GM23338 (cell line): Measurements from ENCODE around the gene RBM38. TPM values are rescaled to one million over a fixed set of nuclear protein-coding genes. Genes with fewer than 3 reads are reported as not detected.

Source experiments
- ATAC-seq: fragments of 200-7000 bp; cut with Tn5 transposase; 3 replicates; pipeline ENCODE4 v1.9.1; 2020
- DNase-seq: peaks from one replicate; pipeline ENCODE4 v3.0.0-alpha.2; 2015; ENCODE audit warnings: low spot score
- H2AFZ ChIP-seq: fragments of 200-600 bp; sonication (generic); 2 replicates; pipeline ENCODE4 v1.8.0; 2016; ENCODE audit warnings: antibody characterized with exemption, mild to moderate bottlenecking, moderate library complexity
- H3F3A ChIP-seq: fragments of 200-600 bp; sonication (generic); replicated peaks from 2 replicates; pipeline ENCODE4 v1.8.0; 2017; ENCODE audit warnings: antibody characterized with exemption, mixed run types, low read depth
- H3K27ac ChIP-seq: fragments of 200-600 bp; sonication (generic); 2 replicates; pipeline ENCODE4 v1.6.1; 2016; ENCODE audit warnings: low read depth
- H3K27me3 ChIP-seq: fragments of 200-600 bp; sonication (generic); 2 replicates; pipeline ENCODE4 v1.8.0; 2016; ENCODE audit warnings: mild to moderate bottlenecking, mixed run types, moderate library complexity; ENCODE audit not compliant: insufficient read depth
- H3K36me3 ChIP-seq: fragments of 200-600 bp; sonication (generic); 2 replicates; pipeline ENCODE4 v1.8.0; 2016; ENCODE audit warnings: mild to moderate bottlenecking; ENCODE audit not compliant: insufficient read depth
- H3K4me1 ChIP-seq: fragments of 200-600 bp; sonication (generic); 2 replicates; pipeline ENCODE4 v1.8.0; 2016; ENCODE audit warnings: mild to moderate bottlenecking, moderate library complexity; ENCODE audit not compliant: insufficient read depth
- H3K4me2 ChIP-seq: fragments of 200-600 bp; sonication (generic); 2 replicates; pipeline ENCODE4 v1.7.1; 2017; ENCODE audit warnings: mixed run types
- H3K4me3 ChIP-seq: fragments of 200-600 bp; sonication (generic); 2 replicates; pipeline ENCODE4 v1.6.1; 2016; ENCODE audit warnings: mixed run types
- H3K79me2 ChIP-seq: fragments of 200-600 bp; sonication (generic); replicated peaks from 2 replicates; pipeline ENCODE4 v1.8.0; 2017; ENCODE audit warnings: mild to moderate bottlenecking; ENCODE audit not compliant: insufficient read depth
- H3K9me2 ChIP-seq: fragments of 200-600 bp; sonication (generic); 2 replicates; pipeline ENCODE4 v1.8.0; 2017; ENCODE audit not compliant: insufficient read depth
- H4K20me1 ChIP-seq: fragments of 200-600 bp; sonication (generic); replicated peaks from 2 replicates; pipeline ENCODE4 v1.8.0; 2017; ENCODE audit warnings: mild to moderate bottlenecking; ENCODE audit not compliant: insufficient read depth
- H3K27ac Mint-ChIP-seq: 2 replicates; pipeline ENCODE4 v1.8.0; 2020; ENCODE audit warnings: inconsistent platforms, mild to moderate bottlenecking, moderate library complexity, mixed read lengths
- H3K27me3 Mint-ChIP-seq: 3 replicates; pipeline ENCODE4 v1.8.0; 2022; ENCODE audit warnings: low read depth, mild to moderate bottlenecking, moderate library complexity, mixed read lengths, inconsistent platforms; ENCODE audit not compliant: insufficient read depth, poor library complexity
- H3K36me3 Mint-ChIP-seq: 3 replicates; pipeline ENCODE4 v1.8.0; 2021; ENCODE audit warnings: low read depth, mild to moderate bottlenecking, inconsistent platforms, moderate library complexity, mixed read lengths
- H3K4me1 Mint-ChIP-seq: 3 replicates; pipeline ENCODE4 v1.8.0; 2020; ENCODE audit warnings: mild to moderate bottlenecking, inconsistent platforms, mixed read lengths
- H3K4me3 Mint-ChIP-seq: 3 replicates; pipeline ENCODE4 v1.8.0; 2021; ENCODE audit warnings: moderate library complexity, mild to moderate bottlenecking, inconsistent platforms, mixed read lengths
- H3K9me3 Mint-ChIP-seq: 3 replicates; pipeline ENCODE4 v1.8.0; 2020; ENCODE audit warnings: moderate library complexity, mild to moderate bottlenecking, inconsistent platforms, mixed read lengths
- ETS1 ChIP-seq: IDR thresholded peaks from 2 replicates; pipeline ENCODE4 v1.6.1; 2016; ENCODE audit warnings: antibody characterized with exemption
- EZH2 ChIP-seq: fragments of 200-600 bp; sonication (generic); IDR thresholded peaks from one replicate; pipeline ENCODE4 v1.8.0; 2017; ENCODE audit warnings: antibody characterized with exemption, mild to moderate bottlenecking, low read depth; ENCODE audit not compliant: unreplicated experiment
- EZH2phosphoT487 ChIP-seq: fragments of 200-600 bp; sonication (generic); IDR thresholded peaks from one replicate; pipeline ENCODE4 v1.8.1; 2018; ENCODE audit warnings: antibody characterized with exemption; ENCODE audit not compliant: unreplicated experiment
- JUNB ChIP-seq: IDR thresholded peaks from one replicate; pipeline ENCODE4 v1.6.1; 2016; ENCODE audit warnings: antibody characterized with exemption; ENCODE audit not compliant: unreplicated experiment
- NANOG ChIP-seq: IDR thresholded peaks from 2 replicates; pipeline ENCODE4 v1.6.1; 2016; ENCODE audit warnings: antibody characterized with exemption, borderline replicate concordance
- REST ChIP-seq: IDR thresholded peaks from one replicate; pipeline ENCODE4 v1.6.1; 2018; ENCODE audit warnings: antibody characterized with exemption; ENCODE audit not compliant: unreplicated experiment
- STAT1 ChIP-seq: IDR thresholded peaks from one replicate; pipeline ENCODE4 v1.6.1; 2016; ENCODE audit warnings: antibody characterized with exemption; ENCODE audit not compliant: unreplicated experiment
- ZNF114 ChIP-seq: fragments of 250-450 bp; sonication (Bioruptor Pico); IDR thresholded peaks from 2 replicates; pipeline ENCODE4 v1.5.0; 2020; ENCODE audit warnings: mild to moderate bottlenecking, moderate library complexity
- ZNF331 ChIP-seq: fragments of 250-450 bp; sonication (Bioruptor Pico); IDR thresholded peaks from 2 replicates; pipeline ENCODE4 v1.5.0; 2020; ENCODE audit warnings: low read depth, mild to moderate bottlenecking, moderate library complexity
- ZNF462 ChIP-seq: fragments of 250-450 bp; sonication (Bioruptor Pico); IDR thresholded peaks from 2 replicates; pipeline ENCODE4 v1.5.0; 2020; ENCODE audit warnings: mild to moderate bottlenecking, moderate library complexity
- polyA plus RNA-seq: library from polyadenylated mRNA; unstranded; fragments of >200 nt; fragmentation: Nextera tagmentation; extraction: Ambion mirVana; gene quantifications from 2 replicates; pipeline ENCODE4 v1.2.1, GENCODE V29; 2016
- total RNA-seq: library from RNA; depleted of rRNA; stranded (reverse); fragments of >200 nt; shearing (Covaris generic); gene quantifications from 2 replicates; pipeline ENCODE4 v1.2.3, GENCODE V29; 2014

RBM38 gene
- total and polyA plus RNA-seq, 2 experiments from 2014 or later: 22.9 to 80.5 TPM

- peaks cover 6% of the 10 kb centered on the region; the same call in 1 of the 3 replicates for H3K36me3 Mint-ChIP-seq
- DNase-seq (no peak), ATAC-seq (no peak)
- peaks cover 5% of the 10 kb centered on the region; the same call in 2 of the 3 replicates for H3K4me1 Mint-ChIP-seq
- no peaks in the 10 kb centered on the region for H3K4me1 ChIP-seq
- no peak overlapping the region for H3K4me3 Mint-ChIP-seq
- H3K27ac ChIP-seq: no peak overlapping the region
- H3K27me3 Mint-ChIP-seq: peaks cover 7% of the 10 kb centered on the region
- H3K9me2 ChIP-seq: no peaks in the 10 kb centered on the region
- TF ChIP-seq ZNF331 (no peak), JUNB (no peak), EZH2 (no peak), STAT1 (no peak), ZNF114 (CRISPR knock-in tag) (no peak), REST (no peak), ZNF462 (CRISPR knock-in tag) (no peak), EZH2phosphoT487 (no peak), ETS1 (no peak), NANOG (no peak)
- no peaks in the 10 kb centered on the region for H3K36me3 ChIP-seq
- H3F3A ChIP-seq: no peaks in the 10 kb centered on the region
- no peaks in the 10 kb centered on the region for H3K79me2 ChIP-seq
- H3K27me3 ChIP-seq: no peaks in the 10 kb centered on the region
- H3K9me3 Mint-ChIP-seq: peaks cover 6% of the 10 kb centered on the region; the same call in 2 of the 3 replicates
- no peaks in the 10 kb centered on the region for H4K20me1 ChIP-seq
- H2AFZ ChIP-seq: no peak overlapping the region
- no peak overlapping the region for H3K4me3 ChIP-seq
- H3K4me2 ChIP-seq: no peak overlapping the region
- H3K27ac Mint-ChIP-seq: no peak overlapping the region
Observed at GRCh38 chr20:57456116-57456515, 64.9 kb downstream of the RBM38 start.
